Fibroblast of peridontal ligament (primary cell): ENCODE data around the gene ERCC6.

Source experiments
- DNase-seq: peaks from one replicate; pipeline ENCODE4 v3.0.0-alpha.2; 2010; ENCODE audit errors: extremely low read depth

ERCC6 gene

DNA sequence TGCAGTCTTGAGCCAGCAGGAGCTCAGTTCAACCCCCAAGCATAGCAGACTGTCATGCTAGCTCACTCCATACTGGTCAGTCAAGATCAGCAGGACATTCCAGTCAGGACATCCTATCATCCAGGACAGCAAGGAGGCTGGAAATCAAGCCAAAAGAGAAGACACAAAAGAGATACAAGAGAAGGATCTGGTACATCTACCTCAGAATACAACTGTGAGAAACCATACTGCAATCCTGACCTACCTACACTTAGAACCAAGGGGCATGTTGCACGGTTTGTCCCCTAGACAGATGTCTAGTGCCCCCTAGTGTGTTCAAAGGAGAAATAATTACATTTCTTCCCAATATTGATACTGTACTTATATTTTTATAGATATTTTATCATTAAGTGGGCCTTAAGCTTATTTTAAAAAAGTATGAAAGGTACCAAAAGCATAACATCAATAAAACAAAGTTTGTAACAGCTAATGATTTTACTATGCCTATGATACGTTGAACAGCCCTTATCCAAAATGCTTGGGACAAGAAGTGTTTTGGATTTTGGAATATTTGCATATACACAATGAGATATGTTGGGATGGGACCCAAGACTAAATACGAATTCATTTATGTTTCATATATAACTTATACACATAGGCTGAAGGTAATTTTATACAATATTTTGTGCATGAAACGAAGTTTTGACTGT lies 26.7 kb downstream of the ERCC6 start:
- peak; percentile 35 for DNase-seq

DNA sequence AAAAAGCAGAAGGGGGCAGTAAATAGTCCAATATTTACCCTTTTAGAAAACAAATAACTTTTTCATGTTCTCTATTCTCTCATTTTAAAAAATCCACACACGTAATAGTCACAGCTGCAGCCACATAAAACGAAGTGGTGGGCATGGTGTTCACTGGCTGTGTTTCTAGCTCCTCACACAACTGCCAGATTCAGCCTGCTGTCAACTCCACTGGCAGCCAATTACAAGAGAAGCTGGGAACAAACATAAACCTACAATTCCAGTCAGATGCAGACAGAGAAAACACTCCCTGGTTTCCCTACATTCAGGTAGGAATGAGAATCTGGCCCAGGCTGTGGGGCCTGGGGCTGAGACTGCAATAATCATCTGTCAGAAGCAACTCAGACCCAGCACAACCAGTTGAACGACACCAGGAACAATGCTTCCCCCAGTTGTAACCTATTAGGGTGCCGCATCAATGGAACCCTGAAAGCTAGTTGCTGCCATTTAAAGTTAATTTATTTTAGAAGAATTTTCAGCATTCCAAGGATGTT lies 29.1 kb downstream of the ERCC6 start:
- DNase-seq, result no peak

DNA sequence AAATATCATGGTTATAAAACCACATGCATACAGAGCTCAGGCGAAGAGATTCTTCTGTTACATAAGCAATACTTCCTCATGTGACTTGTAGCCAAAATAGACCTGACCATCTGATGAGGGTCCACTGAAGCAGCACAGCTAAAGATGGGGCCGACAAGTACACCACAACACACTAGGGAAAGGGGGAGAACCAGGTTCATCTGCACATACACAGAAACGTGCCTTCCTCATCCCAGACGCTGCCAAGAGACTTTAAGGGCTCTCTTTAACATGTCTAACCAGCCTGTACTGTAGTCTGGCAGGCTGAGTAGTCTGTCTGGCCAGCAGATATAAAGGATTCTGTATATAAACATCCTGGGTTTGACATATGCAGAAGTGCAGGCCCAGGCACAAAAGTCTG lies 30.3 kb downstream of the ERCC6 start:
- DNase-seq, result no peak

DNA sequence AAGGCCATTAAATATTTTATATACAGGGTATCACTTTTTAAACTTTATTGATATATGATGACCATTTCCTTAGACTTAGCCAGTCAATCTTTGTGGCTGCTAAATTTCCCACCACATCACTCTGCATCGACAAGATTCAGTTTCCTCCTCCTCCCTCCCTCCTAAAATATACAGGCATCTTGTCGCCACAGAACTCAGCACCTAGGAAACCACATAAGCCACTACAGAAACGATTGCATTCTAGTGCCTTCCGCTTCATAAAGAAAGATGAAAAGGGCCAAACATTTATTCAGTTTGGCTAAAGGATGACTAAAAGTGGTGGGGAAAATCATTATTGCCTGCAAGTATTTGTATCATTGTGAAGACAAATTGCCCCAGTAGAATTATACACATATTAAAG lies 30.7 kb downstream of the ERCC6 start:
- no peak for DNase-seq

DNA sequence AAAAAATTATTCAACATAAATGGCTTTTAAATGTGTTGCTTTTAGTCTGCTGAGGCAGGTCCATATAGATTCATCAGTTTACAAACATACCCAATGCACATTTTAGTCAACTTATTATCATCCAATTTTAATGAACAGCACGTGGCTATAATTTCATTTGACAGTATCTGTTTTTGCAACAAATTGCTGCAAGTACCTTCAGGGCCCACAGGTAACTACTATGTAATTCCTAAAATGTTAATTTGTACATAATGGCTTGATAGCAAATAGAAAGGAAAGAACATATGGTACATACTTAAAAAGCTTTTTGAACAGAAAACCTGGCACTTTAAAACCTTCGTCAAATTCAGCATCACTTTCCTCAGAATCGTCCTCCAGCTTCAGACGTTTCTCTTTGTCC lies 33.3 kb downstream of the ERCC6 start:
- DNase-seq, result no peak

DNA sequence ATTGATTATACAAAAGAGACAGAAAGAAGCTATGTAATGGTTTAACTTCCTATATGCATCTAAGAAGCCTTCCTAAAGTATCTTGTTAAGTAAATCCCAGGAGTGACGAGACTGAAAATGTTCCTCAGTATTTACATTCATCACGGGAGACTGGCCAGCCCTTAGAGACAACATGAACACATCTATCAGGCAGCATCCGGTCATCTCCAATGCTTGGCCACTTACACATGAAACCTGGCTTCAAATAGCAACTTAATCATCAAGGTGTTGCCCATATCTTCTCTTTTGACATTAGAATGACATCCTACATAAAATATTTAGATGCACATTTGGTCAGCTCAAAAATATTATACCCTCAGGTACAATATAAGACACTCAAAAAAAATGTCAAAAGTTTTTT lies 33.8 kb downstream of the ERCC6 start:
- DNase-seq, result no peak

DNA sequence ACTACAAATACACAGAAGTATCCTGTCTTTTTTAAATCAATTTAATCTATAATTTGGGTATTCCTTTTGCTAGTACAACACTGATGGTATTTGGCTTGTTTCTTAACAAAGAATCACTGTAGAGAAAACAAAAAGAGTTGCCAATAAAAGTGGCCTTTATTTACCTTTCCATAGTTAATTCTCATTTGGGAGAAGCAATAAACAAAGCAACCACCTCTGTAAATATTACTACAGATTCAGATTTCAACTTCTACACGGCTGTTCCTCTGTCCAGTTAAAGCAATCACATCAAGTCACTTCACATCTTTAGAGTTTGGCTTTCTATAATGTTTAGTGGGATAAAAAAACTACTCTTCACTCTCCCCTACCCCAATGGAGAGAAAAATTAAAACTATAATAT lies 34.4 kb downstream of the ERCC6 start:
- DNase-seq, result no peak

DNA sequence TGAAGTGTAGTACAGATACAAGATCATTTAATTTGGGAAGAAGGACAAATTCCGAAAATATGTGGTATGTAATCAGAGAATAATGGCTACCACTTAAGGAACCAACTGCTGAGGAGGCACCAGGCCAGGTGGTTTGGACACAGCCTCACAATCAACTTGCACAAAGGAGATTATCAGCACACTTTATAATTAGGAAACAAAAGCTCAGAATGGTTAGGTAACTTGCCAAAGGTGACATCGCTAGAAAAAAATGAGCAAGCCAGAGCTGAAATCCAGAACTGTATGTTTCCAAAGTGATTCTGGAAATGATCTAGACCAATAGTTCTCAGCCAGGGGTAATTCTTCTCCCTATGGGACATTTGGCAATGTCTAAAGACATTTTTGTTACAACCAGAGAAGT lies 36.6 kb downstream of the ERCC6 start:
- peak; percentile 69 for DNase-seq

DNA sequence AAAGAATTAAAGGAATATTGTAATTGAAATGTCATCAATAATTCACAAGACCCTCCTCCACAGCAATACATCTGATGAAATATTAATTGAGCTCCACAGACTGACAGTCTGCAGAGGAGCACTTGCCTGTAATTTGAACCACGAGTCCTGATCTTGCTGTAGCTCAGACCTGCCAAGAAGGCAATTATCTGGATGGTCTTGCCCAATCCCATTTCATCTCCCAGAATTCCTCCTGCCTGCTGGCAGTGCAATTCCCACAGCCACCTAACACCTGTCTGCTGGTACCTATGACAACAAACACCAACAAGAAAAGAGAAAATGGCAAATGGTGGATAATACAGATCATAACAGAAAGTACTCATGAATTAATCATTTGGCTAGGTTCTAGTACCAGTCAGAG lies 38.5 kb downstream of the ERCC6 start:
- no peak for DNase-seq

DNA sequence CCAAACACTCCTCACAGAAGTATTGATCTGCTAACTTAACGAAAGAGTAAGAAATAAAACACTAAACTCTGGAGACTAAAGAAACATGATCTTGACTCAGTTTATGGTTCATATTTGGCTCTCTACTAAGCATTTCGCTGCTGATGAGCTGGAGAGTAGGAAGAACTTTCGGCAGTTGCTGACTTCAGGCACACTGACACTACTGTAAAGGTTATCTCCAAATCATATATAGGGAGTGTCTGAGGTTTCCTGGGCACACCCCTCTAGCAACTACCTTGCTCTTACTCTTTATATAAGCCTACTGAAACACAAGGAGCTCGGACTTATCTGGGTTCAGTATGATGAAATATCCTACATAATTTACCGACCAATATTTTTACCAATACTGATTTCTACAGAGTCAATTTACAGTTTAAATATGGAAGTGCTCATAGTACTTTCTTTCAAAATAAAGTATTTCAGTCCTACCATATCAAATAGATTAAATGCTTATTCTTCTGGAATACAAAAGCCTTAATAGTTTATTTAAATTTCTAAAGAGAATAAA lies 39.5 kb downstream of the ERCC6 start:
- no peak for DNase-seq

DNA sequence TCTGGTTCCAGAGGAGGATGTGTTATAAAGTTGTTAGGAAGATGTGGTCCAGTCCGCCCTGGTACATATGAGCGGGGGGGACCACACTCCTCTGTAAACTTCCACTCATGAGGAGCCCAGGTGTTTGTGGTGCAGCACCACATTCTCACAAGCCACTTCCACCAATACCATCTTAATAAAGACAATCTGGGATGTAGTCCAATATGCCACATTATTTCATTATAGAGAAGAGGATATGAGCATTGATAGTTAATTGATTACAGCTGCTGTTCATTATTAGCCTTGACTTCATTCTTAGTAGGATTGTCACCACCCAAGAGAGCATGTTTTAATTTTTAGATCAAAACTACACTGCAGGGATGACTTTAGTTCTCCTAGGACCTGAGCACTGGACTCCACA lies 40.5 kb downstream of the ERCC6 start:
- no peak for DNase-seq

DNA sequence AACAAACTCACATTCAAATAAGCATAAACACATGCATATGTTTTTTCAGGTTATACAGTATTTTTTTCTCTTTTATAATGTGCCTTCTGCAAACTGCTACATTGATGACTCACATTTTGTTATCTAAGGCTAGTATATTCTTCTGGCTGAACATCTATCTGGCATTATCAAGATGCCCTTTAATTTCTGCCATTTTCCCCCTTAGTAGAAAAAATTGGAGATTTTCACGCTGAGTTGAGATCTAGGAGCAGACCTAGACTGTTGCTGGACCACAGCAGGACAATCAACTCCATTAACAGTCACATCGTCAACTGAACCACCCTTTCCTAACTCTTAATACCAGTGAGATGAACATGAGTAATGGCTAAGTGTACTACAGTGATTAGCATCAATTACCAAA lies 41.6 kb downstream of the ERCC6 start:
- DNase-seq, result no peak

DNA sequence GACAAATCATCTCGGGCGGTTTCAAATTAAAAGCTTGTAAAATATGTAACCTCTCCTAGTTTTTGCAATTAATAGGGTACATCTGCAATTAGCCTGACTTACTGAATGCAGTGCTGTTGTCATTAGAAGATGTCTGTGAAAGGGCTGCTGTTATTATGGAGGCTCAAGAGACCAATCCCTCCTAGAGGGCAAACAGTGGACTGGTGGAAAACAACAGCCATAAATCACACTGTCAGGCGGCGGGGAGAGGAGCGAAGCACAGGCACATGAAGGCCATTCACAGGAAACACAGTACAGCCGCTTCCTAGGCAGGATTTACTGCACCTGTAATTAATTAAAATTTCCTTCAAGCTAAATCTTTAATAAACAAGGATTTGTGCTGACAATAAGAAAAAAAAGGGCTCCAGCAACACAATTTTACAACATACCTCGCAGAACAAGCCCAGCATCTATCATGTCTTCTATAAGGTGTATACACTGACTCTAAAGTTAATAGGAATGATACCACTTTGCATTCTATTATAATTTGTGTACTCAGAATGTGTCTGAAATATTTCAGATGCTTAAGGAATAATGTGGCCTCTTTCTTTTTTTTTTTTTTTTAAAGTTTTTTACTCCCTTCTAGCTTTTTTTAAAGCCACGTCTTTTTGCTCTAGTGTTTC lies 50.7 kb downstream of the ERCC6 start:
- no peak for DNase-seq

DNA sequence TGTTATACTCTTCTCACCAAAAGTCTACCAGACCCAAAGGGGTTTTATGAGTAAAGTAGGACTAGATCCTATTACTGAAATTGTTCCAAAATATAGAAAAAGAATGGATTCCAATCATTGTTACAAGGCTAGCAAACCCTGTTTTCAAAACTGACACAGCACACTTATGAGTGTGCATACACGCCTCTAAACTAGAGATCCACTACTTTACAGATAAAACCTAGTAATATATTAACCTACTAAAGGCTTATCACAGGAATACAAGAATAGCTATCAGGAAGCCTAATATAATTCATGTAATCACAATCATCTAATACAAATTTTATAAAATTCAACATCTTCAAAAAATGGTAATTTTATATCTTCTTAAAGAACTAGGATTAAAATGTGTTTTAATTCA lies 52.2 kb downstream of the ERCC6 start:
- peak; percentile 6 for DNase-seq

DNA sequence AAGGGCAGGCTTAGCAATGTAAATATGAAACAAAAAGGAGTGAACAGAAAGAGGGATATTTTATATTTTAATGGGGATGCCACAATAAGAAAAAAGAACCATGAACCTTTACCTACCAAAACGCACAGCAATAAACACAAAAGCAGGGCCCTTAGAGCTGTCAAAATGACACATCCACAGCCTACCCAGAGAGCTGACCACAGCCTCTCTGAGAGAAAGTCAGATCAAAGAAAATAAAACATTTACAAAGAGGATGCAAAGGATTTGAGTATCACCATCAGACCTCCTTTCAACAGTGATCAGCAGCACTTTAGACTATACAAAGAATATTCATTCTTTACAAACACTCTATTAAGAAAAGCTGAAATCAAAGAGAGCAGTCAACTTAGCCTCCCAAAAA lies 52.9 kb downstream of the ERCC6 start:
- no peak for DNase-seq

DNA sequence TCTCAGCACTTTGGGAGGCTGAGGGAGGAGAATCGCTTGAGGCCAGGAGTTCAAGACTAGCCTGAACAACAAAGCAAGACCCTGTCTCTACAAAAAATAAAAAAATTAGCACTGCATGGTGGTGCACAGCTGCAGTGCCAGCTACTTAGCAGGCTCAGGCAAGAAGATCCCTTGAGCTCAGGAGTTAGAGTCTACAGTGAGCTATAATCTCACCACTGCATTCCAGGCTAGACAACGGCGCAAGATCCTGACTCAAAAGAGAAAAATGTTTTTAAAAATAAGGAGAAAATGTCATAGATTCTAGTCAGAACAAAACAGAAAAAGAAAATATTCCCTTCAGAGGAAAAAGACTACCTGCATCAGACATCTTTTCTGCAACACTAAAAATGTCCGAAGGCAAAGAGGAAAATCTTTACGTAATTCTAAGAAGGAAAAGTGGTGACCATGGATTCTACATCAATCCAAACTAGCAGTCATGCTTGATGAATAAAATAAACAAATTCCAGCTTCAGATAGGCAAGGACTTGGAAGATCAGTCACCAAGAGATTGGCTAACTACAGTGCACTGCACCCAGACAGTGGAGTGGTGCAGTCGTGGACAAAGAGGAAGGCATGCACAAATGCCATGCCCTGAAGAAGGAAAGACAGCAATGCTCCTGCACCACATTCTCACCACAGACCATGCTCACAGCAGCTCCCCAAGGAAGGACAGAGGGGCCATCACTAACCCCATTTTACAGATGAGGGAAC lies 54.3 kb downstream of the ERCC6 start:
- DNase-seq, result peak; percentile 54

DNA sequence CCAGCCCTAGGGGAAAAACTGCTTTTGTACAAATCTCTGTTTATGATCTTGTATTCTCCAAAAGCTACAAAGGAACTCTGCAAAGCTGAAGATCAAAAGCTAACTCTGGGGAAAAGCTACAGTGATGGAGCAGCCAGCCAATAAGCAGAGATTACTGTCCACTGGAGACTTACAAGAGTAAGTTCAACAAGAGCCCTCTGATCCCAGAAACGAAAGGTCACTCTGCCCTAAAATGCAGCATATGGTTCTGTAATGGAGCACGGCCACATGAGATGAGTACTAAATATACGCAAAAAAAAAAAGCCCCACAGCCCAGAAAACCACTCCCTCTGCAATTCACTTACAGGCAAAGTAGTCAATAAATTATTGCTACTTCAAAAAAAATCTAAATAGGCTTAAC lies 60.1 kb downstream of the ERCC6 start:
- no peak for DNase-seq

DNA sequence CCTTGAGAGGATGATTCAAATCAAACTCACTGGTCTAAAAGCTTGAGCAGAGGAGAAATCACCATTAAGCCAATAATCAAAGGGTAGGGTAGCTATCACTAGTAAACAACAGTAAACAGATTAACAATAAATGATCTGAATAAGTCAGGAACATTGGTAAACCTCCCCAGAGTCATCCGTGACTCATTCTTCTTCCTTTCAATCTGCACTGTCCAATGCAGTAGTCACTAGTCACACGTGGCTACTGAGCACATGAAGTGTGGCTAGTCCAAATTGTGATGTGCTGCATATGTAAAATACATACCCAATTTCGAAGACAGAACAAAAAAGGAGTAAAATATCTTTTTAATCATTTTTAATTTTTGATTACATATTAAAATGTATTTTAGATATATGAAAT lies 64.0 kb downstream of the ERCC6 start:
- no peak for DNase-seq

DNA sequence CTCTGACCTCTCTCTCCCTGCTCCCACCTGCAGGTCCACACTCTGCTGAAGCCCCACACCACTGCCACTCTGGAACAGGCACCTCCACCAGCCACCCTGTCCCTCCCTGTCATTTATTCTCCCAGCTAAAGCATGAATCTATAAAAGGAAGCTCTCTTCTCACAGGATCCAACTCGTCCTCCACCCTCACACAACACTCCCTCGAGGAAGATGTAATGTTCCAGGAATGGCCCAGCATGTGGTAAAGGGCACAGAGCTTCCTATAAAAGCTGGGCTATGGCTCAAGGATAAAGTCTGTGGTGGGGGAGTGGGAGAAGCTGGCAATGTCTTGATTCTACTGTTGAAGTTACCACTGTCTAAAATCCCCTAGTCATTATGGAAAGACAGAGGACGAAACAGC lies 67.4 kb downstream of the ERCC6 start:
- DNase-seq, result no peak

DNA sequence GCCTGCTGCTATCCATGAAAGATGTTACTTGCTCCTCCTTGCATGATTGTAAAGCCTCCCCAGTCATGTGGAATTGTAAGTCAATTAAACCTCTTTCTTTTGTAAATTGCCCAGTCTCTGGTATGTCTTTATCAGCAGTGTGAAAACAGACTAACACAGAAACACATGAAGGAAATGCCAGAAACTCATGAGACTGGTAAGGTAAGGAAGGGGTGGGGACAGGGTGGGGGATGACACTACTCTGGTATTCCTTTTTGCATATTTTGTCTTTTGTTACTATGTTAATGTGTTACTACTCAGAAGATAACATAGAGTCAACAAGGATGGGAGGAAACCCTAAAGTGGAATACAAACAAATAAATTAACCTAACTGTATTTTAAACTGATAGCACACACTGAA lies 73.2 kb downstream of the ERCC6 start:
- no peak for DNase-seq
